VCaP (cell line): ENCODE data around the gene RNF103.

Source experiments
- H3K27ac ChIP-seq: fragments of 450-650 bp; 2 replicates; pipeline ENCODE4 v1.5.1; 2017
- CTCF ChIP-seq: fragments of 450-650 bp; conservative IDR thresholded peaks from 2 replicates; pipeline ENCODE4 v1.5.1; 2017; ENCODE audit warnings: mild to moderate bottlenecking, moderate library complexity

The RNF103 gene

GRCh38 chr2:86624267-86624547 lies 542 bp upstream of the RNF103 start:
- no peak for TF ChIP-seq CTCF
- H3K27ac ChIP-seq, result peak overlapping the region; percentile 97

- TF ChIP-seq CTCF, result no peak
- H3K27ac ChIP-seq, result peak overlapping the region; percentile 97
Observed at GRCh38 chr2:86623043-86623493, 597 bp downstream of the RNF103 start.

GRCh38 chr2:86622519-86623042 lies 1.1 kb downstream of the RNF103 start:
- peak overlapping the region; percentile 97 for H3K27ac ChIP-seq
- no peak for TF ChIP-seq CTCF

- TF ChIP-seq CTCF, result peak; percentile 14; the same call in 1 of the 2 replicates
- H3K27ac ChIP-seq, result peak overlapping the region; percentile 97
Observed at GRCh38 chr2:86621280-86621943, 2.3 kb downstream of the RNF103 start.

GRCh38 chr2:86617738-86618137 lies 5.9 kb downstream of the RNF103 start:
- no peak for TF ChIP-seq CTCF
- no peak overlapping the region; the same call in 1 of the 2 replicates for H3K27ac ChIP-seq

GRCh38 chr2:86617153-86617552 lies 6.5 kb downstream of the RNF103 start:
- no peak for TF ChIP-seq CTCF
- H3K27ac ChIP-seq, result peak overlapping the region; percentile 59

GRCh38 chr2:86616502-86616901 lies 7.2 kb downstream of the RNF103 start:
- H3K27ac ChIP-seq, result peak overlapping the region; percentile 59
- TF ChIP-seq CTCF, result no peak
